BJ (cell line): ENCODE data around the gene CYP2E1. TPM values are rescaled to one million over a fixed set of nuclear protein-coding genes. Genes with fewer than 3 reads are reported as not detected.

Experiments used
- CTCF ChIA-PET: fragments of 350-600 bp; formaldehyde crosslinking; extraction: SDS; loops from one replicate; lab custom pipeline; 2021; ENCODE audit warnings: antibody characterized with exemption, inconsistent platforms; lab: Yijun Ruan, JAX
- POLR2A ChIA-PET: fragments of 300-600 bp; sonication (Branson Sonifier 250); formaldehyde crosslinking; extraction: SDS; loops from one replicate; lab custom pipeline; 2021; ENCODE audit warnings: antibody characterized with exemption; lab: Charles Lee
- DNase-seq: peaks from one replicate; pipeline ENCODE4 v3.0.0-alpha.2; 2011; ENCODE audit warnings: low read depth
- H3K27me3 ChIP-seq: 2 replicates; pipeline ENCODE4 v1.6.0; 2011; ENCODE audit warnings: low read length; ENCODE audit not compliant: control insufficient read depth, insufficient read depth
- H3K36me3 ChIP-seq: 2 replicates; pipeline ENCODE4 v1.5.1; 2011; ENCODE audit warnings: low read length; ENCODE audit not compliant: control insufficient read depth, insufficient read depth
- H3K4me3 ChIP-seq: 2 replicates; pipeline ENCODE4 v1.5.1; 2011; ENCODE audit warnings: low read depth, mild to moderate bottlenecking, control low read depth, low read length
- CTCF ChIP-seq: IDR thresholded peaks from 2 replicates; pipeline ENCODE4 v1.5.1; 2011; ENCODE audit warnings: low read depth, mild to moderate bottlenecking, control low read depth, inconsistent platforms, low read length, moderate library complexity; ENCODE audit not compliant: insufficient read depth
- polyA plus RNA-seq: library from polyadenylated mRNA; depleted of rRNA; stranded (reverse); fragments of >200 nt; gene quantifications from 2 replicates; pipeline ENCODE4 v1.2.3, GENCODE V29; 2011

Gene CYP2E1
- polyA plus RNA-seq, 1 experiment: 1.9 TPM

- ChIA-PET CTCF (interaction anchor here (0.7 to 1.3 kb wide), 6 partner anchors 10 to 191 kb away, joined by 3 to 4 read pairs (median 3); no protein-coding TSS in a partner anchor), POLR2A (no interaction called here)
- H3K36me3 ChIP-seq: no peaks in the 10 kb centered on the region
- DNase-seq: peak; percentile 10
- H3K27me3 ChIP-seq: no peaks in the 10 kb centered on the region
- peak overlapping the region; percentile 45 for H3K4me3 ChIP-seq
- TF ChIP-seq CTCF: peak; percentile 88
Measured at GRCh38 chr10:133520193-133520738, 6.9 kb upstream of the CYP2E1 start.

- TF ChIP-seq CTCF: no peak
- Histone ChIP-seq H3K27me3 (0 out of 2 replicates have a peak, but pooled peaks cover 1% of the 10 kb centered on the region), H3K4me3 (no peak overlapping the region), H3K36me3 (no peaks in the 10 kb centered on the region)
- DNase-seq: no peak
- POLR2A ChIA-PET: no interaction called here
- CTCF ChIA-PET: interaction anchor here (1.7 kb wide), 1 partner anchor 13 kb away, joined by 4 read pairs; no protein-coding TSS in a partner anchor
Measured at GRCh38 chr10:133523631-133524203, 3.4 kb upstream of the CYP2E1 start.

- POLR2A ChIA-PET: interaction anchor here (0.6 kb wide), 1 partner anchor 65 kb away, joined by 6 read pairs; no protein-coding TSS in a partner anchor
- DNase-seq: no peak
- H3K27me3 ChIP-seq: peaks cover 8% of the 10 kb centered on the region
- TF ChIP-seq CTCF: no peak
- CTCF ChIA-PET: no interaction called here
- H3K36me3 ChIP-seq: no peaks in the 10 kb centered on the region
- no peak overlapping the region for H3K4me3 ChIP-seq
Measured at GRCh38 chr10:133525444-133525843, 1.7 kb upstream of the CYP2E1 start.

- POLR2A ChIA-PET: no interaction called here
- H3K27me3 ChIP-seq: peaks cover 8% of the 10 kb centered on the region
- TF ChIP-seq CTCF: no peak
- H3K4me3 ChIP-seq: peak overlapping the region; percentile 19
- DNase-seq: no peak
- CTCF ChIA-PET: no interaction called here
- H3K36me3 ChIP-seq: no peaks in the 10 kb centered on the region
Measured at GRCh38 chr10:133527771-133528271, 658 bp downstream of the CYP2E1 start.

- no peak for DNase-seq
- CTCF ChIA-PET: no interaction called here
- H3K4me3 ChIP-seq: peak overlapping the region; percentile 23; the same call in 1 of the 2 replicates
Measured at GRCh38 chr10:133528296-133528844, 1.2 kb downstream of the CYP2E1 start.

More at GRCh38 chr10:133528296-133528844, 1.2 kb downstream of the CYP2E1 start:
- POLR2A ChIA-PET: no interaction called here
- no peak for TF ChIP-seq CTCF
- H3K27me3 ChIP-seq: peaks cover 8% of the 10 kb centered on the region
- H3K36me3 ChIP-seq: no peaks in the 10 kb centered on the region
